ENCODE data around the gene USP12.
"Not testable (repeated sequence)": the region's sequence is repeated elsewhere in the genome, so short reads cannot be mapped to it uniquely, and the experiment has no call there.

The USP12 gene

GRCh38 chr13:27080018-27080948, 91.3 kb downstream of the USP12 start:
- no peak for DNase-seq (ENCODE audit: low read depth in 2 of 3, low spot score in 1 of 3)

GRCh38 chr13:27079421-27079958, 92.1 kb downstream of the USP12 start:
- no peak for DNase-seq (ENCODE audit: low read depth in 2 of 3, low spot score in 1 of 3)

- no peak for DNase-seq (ENCODE audit: low read depth in 2 of 3, low spot score in 1 of 3)
Measured at GRCh38 chr13:27077451-27077850, 94.2 kb downstream of the USP12 start.

GRCh38 chr13:27076421-27076820, 95.2 kb downstream of the USP12 start:
- no peak for DNase-seq (ENCODE audit: low read depth in 2 of 3, low spot score in 1 of 3)

DNA sequence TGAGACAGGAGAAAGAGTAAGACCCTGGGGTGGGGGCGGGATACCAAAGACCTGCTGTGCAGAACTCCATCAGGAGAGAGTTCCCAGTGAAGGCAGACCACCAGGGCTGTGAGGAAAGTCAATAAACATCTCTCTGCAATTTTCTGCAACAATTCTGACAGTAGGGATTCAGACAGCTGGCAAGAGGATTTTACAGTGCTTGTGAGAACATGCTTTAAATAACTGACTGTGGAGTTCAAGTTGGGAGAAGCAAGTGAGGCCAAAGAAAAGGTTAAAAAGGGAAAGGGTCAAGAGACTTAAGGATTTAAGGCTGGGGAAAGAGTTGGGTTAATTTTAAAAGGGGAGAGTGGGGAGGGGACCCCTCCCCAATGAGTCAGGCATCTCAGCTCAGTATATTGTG, 98.4 kb downstream of the USP12 start:
- no peak for DNase-seq (ENCODE audit: low read depth in 2 of 3, low spot score in 1 of 3)

DNA sequence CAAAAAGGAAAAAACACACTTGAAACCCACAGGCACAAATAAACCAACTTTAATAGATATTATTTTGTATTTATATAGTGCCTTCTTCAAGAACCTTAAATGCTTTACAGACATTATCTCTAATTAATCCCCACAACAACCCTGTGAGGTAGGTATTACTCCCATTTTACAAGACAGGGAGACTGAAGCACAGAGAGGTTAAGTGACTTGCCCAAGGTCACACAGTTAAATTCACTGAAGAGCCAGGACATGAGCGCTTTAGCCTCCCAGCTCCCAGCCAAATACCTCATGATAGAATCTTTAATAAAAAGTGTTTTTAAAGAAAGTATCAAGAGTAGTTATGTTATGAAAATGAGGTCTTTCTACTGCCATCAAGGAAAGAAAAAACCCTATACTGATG, 105.5 kb downstream of the USP12 start:
- DNase-seq (ENCODE audit: low read depth in 2 of 3, low spot score in 1 of 3), result not testable (repeated sequence)

GRCh38 chr13:27065582-27065981, 106.0 kb downstream of the USP12 start:
- no peak for DNase-seq (ENCODE audit: low read depth in 2 of 3, low spot score in 1 of 3)

GRCh38 chr13:27064252-27064995, 107.2 kb downstream of the USP12 start:
- DNase-seq (ENCODE audit: low read depth in 2 of 3, low spot score in 1 of 3), result no peak

DNA sequence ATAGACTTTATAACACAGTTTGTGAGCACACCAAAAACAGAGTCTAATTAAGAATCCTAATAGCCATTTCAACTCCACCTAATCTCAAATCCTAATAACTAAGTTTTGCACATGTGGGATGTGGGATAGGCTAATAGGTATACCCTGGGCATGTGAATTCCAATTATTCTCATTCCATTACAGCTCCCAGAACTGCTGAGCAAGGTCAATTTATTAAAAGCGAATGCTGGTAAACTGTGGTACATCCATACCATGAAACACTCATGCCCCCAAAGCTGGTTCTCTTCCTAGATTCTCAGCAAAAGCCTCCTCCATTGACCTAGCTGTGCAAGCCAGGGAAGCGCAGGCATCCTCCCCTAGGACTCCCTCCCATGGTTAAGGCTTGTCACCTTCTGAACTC, 113.8 kb downstream of the USP12 start:
- no peak for DNase-seq (ENCODE audit: low read depth in 2 of 3, low spot score in 1 of 3)

- no peak for DNase-seq (ENCODE audit: low read depth in 2 of 3, low spot score in 1 of 3)
Measured at GRCh38 chr13:27055526-27055925, 116.1 kb downstream of the USP12 start.

DNA sequence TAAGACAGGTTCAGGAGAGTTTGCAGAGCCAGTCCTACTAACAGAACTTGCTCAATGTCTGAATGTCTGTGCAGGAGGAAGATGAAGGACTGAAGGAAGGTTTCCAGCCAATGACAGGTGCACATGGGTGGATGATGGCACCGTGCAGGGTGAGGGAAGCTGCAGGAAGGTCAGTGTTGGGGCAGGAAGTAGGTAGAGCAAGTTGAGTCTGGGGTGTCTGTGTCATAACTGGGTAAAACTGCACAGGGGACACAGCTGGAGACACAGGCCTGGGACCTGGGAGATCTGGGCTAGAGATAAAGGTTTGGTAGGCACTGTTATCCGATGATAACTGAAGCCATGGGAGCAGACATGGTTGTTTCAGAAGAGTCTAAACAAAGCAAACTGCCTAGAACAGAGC, 116.9 kb downstream of the USP12 start:
- DNase-seq (ENCODE audit: low read depth in 2 of 3, low spot score in 1 of 3), result no peak

DNA sequence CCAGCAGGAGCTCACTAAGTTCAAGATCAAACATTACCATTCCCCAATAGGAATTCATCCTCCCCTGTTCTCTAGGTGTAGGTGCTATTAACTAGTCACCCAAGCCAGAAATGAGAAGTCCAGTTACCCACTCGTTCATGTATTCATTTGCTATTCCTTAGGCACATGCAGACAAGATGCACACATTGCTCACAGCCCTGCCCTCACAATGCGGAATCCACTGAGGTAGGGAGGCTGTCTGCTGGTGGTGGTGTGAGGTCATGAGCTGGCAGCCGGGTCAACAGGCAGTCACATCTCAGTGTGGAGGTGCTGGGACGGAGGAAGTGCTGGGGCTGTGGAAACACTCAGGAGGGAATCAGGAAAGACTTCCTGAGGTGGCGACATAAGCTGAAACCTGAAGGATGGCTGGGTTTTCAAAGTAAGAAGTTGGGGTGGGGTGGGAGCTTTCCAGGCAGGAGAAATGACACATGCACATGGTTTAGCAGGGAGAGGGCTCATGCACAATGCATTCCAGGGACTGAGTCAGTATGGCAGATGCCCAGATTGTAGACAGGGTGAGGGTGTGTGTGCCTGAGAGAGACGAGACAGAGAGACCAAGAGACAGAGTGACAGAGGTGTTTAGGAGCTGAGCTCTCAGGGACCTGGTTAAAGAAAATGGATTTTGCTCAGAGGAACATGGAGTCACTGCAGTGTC, 117.6 kb downstream of the USP12 start:
- no peak for DNase-seq (ENCODE audit: low read depth in 2 of 3, low spot score in 1 of 3)

GRCh38 chr13:27053210-27053884, 118.3 kb downstream of the USP12 start:
- DNase-seq (ENCODE audit: low read depth in 2 of 3, low spot score in 1 of 3), result no peak

DNA sequence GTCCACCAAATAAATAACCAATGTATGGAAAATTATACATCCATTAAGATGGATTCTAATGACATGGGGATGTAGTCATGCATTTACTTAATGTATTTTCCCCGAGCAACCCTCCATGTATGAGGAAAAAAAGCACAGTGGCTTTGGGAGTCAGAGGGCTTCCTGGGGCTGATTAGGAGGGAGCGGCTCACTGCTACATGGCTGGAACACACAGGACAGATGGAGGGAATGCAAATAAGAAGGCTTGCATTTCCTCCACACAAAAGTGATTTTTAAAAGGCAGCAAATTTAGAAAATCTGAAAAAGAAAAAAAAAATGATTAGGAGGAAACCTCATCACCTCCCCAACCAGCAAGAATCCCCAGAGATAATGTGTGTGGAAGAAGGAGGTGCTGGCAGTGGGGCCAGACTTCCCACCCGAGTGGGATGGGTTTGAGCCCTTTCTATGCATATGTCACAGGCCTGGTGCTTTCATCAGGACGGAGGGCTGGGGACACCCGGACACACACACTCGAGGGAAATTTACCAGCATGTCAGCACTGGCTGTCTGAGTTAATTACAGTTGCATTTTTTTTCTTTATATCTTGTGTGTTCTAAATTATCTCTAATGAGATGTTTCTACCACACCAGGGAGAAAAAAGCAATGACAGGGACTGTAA, 118.9 kb downstream of the USP12 start:
- no peak for DNase-seq (ENCODE audit: low read depth in 2 of 3, low spot score in 1 of 3)

- DNase-seq (ENCODE audit: low read depth in 2 of 3, low spot score in 1 of 3), result no peak
Measured at GRCh38 chr13:27047081-27047480, 124.5 kb downstream of the USP12 start.

DNA sequence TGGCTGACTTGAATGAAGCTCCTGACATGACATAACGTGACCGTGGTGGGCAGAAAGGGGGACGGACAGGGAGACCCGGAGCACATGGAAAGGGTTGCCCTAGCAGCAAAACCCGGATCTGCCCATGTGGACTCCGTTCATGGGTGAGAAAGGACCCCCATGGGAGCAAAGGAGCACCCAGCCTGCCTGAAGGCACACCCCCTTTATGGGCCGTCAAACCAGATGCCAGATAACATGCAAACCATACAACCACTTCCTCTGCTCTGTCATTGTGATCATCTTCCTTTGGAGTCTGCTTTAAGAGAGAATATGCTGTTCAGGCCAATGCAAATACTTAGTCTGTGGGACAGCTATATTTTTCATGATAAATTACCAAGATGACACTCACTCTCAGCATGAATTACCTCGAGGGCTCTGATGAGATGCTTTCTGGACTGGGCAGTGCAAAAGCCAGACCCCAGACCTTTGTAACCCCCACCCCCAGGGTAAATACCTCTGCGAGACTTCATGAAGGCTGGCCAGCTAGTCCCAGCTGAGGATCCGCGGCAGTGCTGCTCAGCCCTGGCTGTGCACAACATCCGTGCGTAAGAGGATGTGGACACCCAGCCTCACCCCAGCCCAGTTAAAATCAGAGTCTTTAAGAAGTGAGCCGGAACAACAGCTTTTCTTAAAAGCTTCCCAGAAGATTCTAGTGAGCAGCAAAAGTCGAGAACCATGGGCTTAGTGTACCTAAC, 126.6 kb downstream of the USP12 start:
- DNase-seq (ENCODE audit: low read depth in 2 of 3, low spot score in 1 of 3), result no peak

GRCh38 chr13:27043013-27043412, 128.6 kb downstream of the USP12 start:
- peak in 2 of 3 donors; percentile 13 to 16 for DNase-seq (ENCODE audit: low read depth in 2 of 3, low spot score in 1 of 3)

DNA sequence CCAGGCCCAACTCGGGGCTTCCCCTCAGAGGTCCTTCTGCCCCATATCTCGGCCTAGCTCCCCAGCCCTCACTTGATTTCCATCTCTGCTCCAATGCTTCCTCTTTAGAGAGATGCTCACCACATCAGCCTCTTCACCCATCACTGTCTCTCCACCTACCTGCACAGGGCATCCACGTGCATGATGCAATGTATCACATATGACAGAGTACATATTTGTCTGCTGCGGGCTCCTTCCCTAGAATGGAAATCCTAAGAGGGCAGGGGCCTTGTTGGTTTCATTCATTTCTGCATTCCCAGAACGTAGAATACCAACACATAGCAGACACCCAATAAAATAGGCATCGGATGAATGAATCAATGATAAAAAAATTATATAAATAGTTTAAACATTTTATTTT, 130.3 kb downstream of the USP12 start:
- no peak for DNase-seq (ENCODE audit: low read depth in 2 of 3, low spot score in 1 of 3)

DNA sequence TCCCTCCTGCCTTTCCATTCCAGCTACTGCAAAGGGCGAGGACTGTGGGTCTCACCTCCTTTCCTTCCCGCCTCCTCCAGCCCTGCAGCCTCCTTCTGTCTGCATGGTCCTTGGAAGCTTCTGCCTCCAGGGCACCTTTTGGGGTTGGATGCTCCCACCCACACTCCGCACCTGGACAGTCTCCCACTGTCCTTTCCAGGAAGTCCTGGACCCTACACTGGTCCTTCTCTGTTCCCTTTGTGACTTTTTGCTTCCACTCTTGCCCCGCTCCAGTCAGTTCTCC, 130.8 kb downstream of the USP12 start:
- no peak for DNase-seq (ENCODE audit: low read depth in 2 of 3, low spot score in 1 of 3)

DNA sequence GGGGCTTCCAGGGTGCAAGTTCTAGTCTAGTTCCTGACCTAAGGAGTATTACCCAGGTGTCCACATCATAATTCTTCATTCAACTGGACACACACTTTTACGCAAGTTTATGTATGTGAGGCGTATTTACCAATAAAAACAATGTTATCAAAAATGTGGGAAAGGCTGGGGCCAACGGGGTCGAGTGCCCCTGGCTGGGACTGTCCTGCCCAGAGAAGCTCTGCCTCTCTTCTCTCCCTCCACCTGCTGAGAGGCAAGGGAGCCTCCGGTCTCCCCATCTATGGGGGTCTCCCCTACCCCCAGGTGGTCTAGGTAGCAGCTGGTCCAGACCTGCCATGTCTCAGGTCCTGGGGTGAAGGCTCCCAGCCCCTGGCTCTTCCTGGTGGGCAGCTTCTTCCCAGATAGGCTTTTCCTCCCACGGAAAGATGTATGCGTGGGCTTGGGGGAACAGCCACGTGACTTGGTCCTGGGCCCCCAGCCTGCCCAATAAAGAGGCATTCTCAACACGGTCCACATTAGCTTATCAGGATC, 132.4 kb downstream of the USP12 start:
- DNase-seq (ENCODE audit: low read depth in 2 of 3, low spot score in 1 of 3), result no peak

Data from stimulated activated CD4-positive, alpha-beta T cell treated with anti-CD3 and anti-CD28 coated beads, Interleukin-12 subunit alpha, Interleukin-12 subunit beta, amount 100 ng/mL, for 48 hours (primary cell).